ENCODE measurements around the gene ASTN2. TPM values are rescaled to one million over a fixed set of nuclear protein-coding genes. Genes with fewer than 3 reads are reported as not detected.

The ASTN2 gene
- total and polyA plus RNA-seq, 2 experiments from 2014 or later: 7.0 to 24.6 TPM

DNA sequence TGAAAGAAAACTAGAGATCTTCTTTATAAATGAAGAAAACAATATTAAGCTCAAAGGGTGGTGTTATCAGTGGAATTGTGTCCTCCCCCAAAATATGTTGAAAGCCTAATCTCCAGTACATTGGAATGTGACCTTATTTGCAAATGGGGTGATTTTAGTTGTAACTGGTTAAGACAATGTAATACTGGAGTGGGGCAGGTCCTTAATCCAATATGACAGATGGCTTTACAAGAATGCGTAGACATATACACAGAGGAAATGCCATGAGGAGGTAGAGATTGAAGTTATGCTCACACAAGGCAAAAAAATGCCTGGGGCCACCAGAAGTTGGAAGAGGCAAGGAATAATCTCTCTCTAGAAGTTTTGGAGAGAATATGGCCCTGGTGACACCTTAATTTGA, 741.5 kb downstream of the ASTN2 start (continued):
- TF ChIP-seq, protein P1, sequence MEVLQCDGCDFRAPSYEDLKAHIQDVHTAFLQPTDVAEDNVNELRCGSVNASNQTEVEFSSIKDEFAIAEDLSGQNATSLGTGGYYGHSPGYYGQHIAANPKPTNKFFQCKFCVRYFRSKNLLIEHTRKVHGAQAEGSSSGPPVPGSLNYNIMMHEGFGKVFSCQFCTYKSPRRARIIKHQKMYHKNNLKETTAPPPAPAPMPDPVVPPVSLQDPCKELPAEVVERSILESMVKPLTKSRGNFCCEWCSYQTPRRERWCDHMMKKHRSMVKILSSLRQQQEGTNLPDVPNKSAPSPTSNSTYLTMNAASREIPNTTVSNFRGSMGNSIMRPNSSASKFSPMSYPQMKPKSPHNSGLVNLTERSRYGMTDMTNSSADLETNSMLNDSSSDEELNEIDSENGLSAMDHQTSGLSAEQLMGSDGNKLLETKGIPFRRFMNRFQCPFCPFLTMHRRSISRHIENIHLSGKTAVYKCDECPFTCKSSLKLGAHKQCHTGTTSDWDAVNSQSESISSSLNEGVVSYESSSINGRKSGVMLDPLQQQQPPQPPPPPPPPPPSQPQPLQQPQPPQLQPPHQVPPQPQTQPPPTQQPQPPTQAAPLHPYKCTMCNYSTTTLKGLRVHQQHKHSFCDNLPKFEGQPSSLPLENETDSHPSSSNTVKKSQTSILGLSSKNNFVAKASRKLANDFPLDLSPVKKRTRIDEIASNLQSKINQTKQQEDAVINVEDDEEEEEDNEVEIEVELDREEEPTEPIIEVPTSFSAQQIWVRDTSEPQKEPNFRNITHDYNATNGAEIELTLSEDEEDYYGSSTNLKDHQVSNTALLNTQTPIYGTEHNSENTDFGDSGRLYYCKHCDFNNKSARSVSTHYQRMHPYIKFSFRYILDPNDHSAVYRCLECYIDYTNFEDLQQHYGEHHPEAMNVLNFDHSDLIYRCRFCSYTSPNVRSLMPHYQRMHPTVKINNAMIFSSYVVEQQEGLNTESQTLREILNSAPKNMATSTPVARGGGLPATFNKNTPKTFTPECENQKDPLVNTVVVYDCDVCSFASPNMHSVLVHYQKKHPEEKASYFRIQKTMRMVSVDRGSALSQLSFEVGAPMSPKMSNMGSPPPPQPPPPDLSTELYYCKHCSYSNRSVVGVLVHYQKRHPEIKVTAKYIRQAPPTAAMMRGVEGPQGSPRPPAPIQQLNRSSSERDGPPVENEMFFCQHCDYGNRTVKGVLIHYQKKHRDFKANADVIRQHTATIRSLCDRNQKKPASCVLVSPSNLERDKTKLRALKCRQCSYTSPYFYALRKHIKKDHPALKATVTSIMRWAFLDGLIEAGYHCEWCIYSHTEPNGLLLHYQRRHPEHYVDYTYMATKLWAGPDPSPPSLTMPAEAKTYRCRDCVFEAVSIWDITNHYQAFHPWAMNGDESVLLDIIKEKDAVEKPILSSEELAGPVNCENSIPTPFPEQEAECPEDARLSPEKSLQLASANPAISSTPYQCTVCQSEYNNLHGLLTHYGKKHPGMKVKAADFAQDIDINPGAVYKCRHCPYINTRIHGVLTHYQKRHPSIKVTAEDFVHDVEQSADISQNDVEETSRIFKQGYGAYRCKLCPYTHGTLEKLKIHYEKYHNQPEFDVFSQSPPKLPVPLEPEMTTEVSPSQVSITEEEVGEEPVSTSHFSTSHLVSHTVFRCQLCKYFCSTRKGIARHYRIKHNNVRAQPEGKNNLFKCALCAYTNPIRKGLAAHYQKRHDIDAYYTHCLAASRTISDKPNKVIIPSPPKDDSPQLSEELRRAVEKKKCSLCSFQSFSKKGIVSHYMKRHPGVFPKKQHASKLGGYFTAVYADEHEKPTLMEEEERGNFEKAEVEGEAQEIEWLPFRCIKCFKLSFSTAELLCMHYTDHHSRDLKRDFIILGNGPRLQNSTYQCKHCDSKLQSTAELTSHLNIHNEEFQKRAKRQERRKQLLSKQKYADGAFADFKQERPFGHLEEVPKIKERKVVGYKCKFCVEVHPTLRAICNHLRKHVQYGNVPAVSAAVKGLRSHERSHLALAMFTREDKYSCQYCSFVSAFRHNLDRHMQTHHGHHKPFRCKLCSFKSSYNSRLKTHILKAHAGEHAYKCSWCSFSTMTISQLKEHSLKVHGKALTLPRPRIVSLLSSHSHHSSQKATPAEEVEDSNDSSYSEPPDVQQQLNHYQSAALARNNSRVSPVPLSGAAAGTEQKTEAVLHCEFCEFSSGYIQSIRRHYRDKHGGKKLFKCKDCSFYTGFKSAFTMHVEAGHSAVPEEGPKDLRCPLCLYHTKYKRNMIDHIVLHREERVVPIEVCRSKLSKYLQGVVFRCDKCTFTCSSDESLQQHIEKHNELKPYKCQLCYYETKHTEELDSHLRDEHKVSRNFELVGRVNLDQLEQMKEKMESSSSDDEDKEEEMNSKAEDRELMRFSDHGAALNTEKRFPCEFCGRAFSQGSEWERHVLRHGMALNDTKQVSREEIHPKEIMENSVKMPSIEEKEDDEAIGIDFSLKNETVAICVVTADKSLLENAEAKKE (CRISPR knock-in tag; IDR thresholded peaks at IDR 0.05): no peak
- TF ChIP-seq, protein P2, sequence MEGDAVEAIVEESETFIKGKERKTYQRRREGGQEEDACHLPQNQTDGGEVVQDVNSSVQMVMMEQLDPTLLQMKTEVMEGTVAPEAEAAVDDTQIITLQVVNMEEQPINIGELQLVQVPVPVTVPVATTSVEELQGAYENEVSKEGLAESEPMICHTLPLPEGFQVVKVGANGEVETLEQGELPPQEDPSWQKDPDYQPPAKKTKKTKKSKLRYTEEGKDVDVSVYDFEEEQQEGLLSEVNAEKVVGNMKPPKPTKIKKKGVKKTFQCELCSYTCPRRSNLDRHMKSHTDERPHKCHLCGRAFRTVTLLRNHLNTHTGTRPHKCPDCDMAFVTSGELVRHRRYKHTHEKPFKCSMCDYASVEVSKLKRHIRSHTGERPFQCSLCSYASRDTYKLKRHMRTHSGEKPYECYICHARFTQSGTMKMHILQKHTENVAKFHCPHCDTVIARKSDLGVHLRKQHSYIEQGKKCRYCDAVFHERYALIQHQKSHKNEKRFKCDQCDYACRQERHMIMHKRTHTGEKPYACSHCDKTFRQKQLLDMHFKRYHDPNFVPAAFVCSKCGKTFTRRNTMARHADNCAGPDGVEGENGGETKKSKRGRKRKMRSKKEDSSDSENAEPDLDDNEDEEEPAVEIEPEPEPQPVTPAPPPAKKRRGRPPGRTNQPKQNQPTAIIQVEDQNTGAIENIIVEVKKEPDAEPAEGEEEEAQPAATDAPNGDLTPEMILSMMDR (conservative IDR thresholded peaks at IDR 0.05; ENCODE audit: low read depth in 2 of 2): no peak
- TF ChIP-seq EZH2phosphoT487 (IDR thresholded peaks at IDR 0.05; ENCODE audit: unreplicated experiment): no peak

DNA sequence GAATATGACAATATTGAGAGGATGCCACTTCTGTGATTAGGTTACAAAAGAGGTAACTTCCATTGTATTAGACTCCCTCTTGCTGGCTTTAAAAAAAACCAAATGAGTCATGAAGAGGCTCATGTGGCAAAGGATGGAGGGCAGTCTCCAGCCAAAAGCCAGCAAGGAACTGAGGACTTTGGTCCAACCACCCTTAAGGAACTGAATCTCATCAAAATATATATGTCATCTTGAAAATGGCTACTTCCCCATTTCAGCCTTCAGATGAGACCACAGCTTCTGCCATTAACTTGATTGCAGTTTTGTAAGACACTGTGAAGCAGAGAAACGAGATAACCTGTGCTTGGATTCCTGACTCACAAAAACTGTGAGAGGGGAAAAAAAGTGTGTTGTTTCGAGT, 743.3 kb downstream of the ASTN2 start:
- Histone ChIP-seq H3K4me3 (no peak overlapping the region), H3K27me3 (ENCODE audit: insufficient read depth) (no peaks in the 10 kb centered on the region), H2AFZ (no peak overlapping the region), H3K36me3 (ENCODE audit: insufficient read depth) (peaks cover 4% of the 10 kb centered on the region; the same call in 1 of the 2 replicates), H3K4me2 (no peak overlapping the region), H3K4me1 (ENCODE audit: insufficient read depth) (no peaks in the 10 kb centered on the region), H3K9me2 (ENCODE audit: insufficient read depth) (no peaks in the 10 kb centered on the region; the same call in 1 of the 2 replicates), H3K27ac (ENCODE audit: low read depth) (no peak overlapping the region), H3K79me2 (replicated peaks; ENCODE audit: insufficient read depth) (no peaks in the 10 kb centered on the region), H4K20me1 (replicated peaks; ENCODE audit: insufficient read depth) (no peaks in the 10 kb centered on the region), H3F3A (replicated peaks; ENCODE audit: low read depth) (no peaks in the 10 kb centered on the region)
- no peak for DNase-seq (ENCODE audit: low spot score)
- Mint-ChIP-seq H3K4me1 (no peaks in the 10 kb centered on the region), H3K9me3 (peaks cover 50% of the 10 kb centered on the region), H3K27ac (no peak overlapping the region), H3K4me3 (no peak overlapping the region), H3K36me3 (ENCODE audit: low read depth) (peaks cover 54% of the 10 kb centered on the region), H3K27me3 (ENCODE audit: insufficient read depth, low read depth, poor library complexity) (peaks cover 2% of the 10 kb centered on the region)
- no peak for ATAC-seq
- TF ChIP-seq ZNF114 (CRISPR knock-in tag; IDR thresholded peaks at IDR 0.05) (no peak), POLR2AphosphoS5 (IDR thresholded peaks at IDR 0.05; ENCODE audit: low read depth) (no peak)
- TF ChIP-seq, protein P3, sequence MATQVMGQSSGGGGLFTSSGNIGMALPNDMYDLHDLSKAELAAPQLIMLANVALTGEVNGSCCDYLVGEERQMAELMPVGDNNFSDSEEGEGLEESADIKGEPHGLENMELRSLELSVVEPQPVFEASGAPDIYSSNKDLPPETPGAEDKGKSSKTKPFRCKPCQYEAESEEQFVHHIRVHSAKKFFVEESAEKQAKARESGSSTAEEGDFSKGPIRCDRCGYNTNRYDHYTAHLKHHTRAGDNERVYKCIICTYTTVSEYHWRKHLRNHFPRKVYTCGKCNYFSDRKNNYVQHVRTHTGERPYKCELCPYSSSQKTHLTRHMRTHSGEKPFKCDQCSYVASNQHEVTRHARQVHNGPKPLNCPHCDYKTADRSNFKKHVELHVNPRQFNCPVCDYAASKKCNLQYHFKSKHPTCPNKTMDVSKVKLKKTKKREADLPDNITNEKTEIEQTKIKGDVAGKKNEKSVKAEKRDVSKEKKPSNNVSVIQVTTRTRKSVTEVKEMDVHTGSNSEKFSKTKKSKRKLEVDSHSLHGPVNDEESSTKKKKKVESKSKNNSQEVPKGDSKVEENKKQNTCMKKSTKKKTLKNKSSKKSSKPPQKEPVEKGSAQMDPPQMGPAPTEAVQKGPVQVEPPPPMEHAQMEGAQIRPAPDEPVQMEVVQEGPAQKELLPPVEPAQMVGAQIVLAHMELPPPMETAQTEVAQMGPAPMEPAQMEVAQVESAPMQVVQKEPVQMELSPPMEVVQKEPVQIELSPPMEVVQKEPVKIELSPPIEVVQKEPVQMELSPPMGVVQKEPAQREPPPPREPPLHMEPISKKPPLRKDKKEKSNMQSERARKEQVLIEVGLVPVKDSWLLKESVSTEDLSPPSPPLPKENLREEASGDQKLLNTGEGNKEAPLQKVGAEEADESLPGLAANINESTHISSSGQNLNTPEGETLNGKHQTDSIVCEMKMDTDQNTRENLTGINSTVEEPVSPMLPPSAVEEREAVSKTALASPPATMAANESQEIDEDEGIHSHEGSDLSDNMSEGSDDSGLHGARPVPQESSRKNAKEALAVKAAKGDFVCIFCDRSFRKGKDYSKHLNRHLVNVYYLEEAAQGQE (IDR thresholded peaks at IDR 0.05; ENCODE audit: unreplicated experiment): no peak
- TF ChIP-seq, protein P2 (conservative IDR thresholded peaks at IDR 0.05; ENCODE audit: low read depth in 2 of 2): no peak

Data from GM23338 (cell line).